ENCODE data around the gene FER. TPM values are rescaled to one million over a fixed set of nuclear protein-coding genes. Genes with fewer than 3 reads are reported as not detected.

The FER gene
- total RNA-seq, 1 donor, result 36.6 TPM

DNA sequence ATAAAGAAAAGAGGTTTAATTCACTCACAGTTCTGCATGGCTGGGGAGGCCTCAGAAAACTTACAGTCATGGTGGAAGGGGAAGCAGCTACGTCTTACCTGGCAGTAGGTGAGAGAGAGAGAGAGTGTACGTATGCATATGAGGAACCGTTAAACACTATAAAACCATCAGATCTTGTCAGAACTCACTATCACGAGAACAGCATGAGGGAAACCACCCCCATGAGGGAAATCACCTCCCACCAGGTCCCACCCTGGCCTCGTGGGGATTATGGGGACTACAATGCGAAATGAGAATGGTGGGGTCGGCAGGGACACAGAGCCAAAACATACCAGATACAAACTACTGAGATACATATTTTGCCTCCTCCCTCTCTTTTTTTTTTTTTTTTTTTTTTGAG, 10.8 kb upstream of the FER start:
- H4K20me1 ChIP-seq (ENCODE audit: insufficient read depth, low read length), result no peaks in the 10 kb centered on the region
- H3K79me2 ChIP-seq (ENCODE audit: insufficient read depth, low read length), result no peaks in the 10 kb centered on the region
- no peaks in the 10 kb centered on the region for H3K9me3 ChIP-seq (ENCODE audit: low read depth, low read length)
- no peak overlapping the region for H3K4me3 ChIP-seq (ENCODE audit: insufficient read depth, low read length)
- TF ChIP-seq, protein P1, sequence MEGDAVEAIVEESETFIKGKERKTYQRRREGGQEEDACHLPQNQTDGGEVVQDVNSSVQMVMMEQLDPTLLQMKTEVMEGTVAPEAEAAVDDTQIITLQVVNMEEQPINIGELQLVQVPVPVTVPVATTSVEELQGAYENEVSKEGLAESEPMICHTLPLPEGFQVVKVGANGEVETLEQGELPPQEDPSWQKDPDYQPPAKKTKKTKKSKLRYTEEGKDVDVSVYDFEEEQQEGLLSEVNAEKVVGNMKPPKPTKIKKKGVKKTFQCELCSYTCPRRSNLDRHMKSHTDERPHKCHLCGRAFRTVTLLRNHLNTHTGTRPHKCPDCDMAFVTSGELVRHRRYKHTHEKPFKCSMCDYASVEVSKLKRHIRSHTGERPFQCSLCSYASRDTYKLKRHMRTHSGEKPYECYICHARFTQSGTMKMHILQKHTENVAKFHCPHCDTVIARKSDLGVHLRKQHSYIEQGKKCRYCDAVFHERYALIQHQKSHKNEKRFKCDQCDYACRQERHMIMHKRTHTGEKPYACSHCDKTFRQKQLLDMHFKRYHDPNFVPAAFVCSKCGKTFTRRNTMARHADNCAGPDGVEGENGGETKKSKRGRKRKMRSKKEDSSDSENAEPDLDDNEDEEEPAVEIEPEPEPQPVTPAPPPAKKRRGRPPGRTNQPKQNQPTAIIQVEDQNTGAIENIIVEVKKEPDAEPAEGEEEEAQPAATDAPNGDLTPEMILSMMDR (IDR thresholded peaks at IDR 0.05; ENCODE audit: extremely low read depth, low read depth, low read length), result no peak
- H3K27me3 ChIP-seq (ENCODE audit: insufficient read depth, low read length), result no peaks in the 10 kb centered on the region
- DNase-seq (ENCODE audit: insufficient read length, low spot score, missing footprints), result no peak
- H2AFZ ChIP-seq (ENCODE audit: low read length), result no peak overlapping the region
- H3K4me2 ChIP-seq (ENCODE audit: insufficient read depth, low read length), result no peak overlapping the region
- H3K27ac ChIP-seq (ENCODE audit: low read depth, low read length), result no peak overlapping the region
- no peaks in the 10 kb centered on the region for H3K4me1 ChIP-seq (ENCODE audit: insufficient read depth, low read length)
- no peaks in the 10 kb centered on the region for H3K36me3 ChIP-seq (ENCODE audit: insufficient read depth, low read length)

- H3K36me3 ChIP-seq (ENCODE audit: insufficient read depth, low read length), result no peaks in the 10 kb centered on the region
- no peaks in the 10 kb centered on the region for H3K9me3 ChIP-seq (ENCODE audit: low read depth, low read length)
- H3K27me3 ChIP-seq (ENCODE audit: insufficient read depth, low read length), result no peaks in the 10 kb centered on the region
- TF ChIP-seq, protein P1 (IDR thresholded peaks at IDR 0.05; ENCODE audit: extremely low read depth, low read depth, low read length), result no peak
- H3K79me2 ChIP-seq (ENCODE audit: insufficient read depth, low read length), result no peaks in the 10 kb centered on the region
- no peaks in the 10 kb centered on the region for H4K20me1 ChIP-seq (ENCODE audit: insufficient read depth, low read length)
- DNase-seq (ENCODE audit: insufficient read length, low spot score, missing footprints), result no peak
- H3K4me1 ChIP-seq (ENCODE audit: insufficient read depth, low read length), result no peaks in the 10 kb centered on the region
- H3K4me2 ChIP-seq (ENCODE audit: insufficient read depth, low read length), result no peak overlapping the region
- H3K4me3 ChIP-seq (ENCODE audit: insufficient read depth, low read length), result no peak overlapping the region
- no peak overlapping the region for H3K27ac ChIP-seq (ENCODE audit: low read depth, low read length)
- H2AFZ ChIP-seq (ENCODE audit: low read length), result no peak overlapping the region
Observed at GRCh38 chr5:108739376-108739775, 8.3 kb upstream of the FER start.

GRCh38 chr5:108739906-108740305, 7.8 kb upstream of the FER start:
- DNase-seq (ENCODE audit: insufficient read length, low spot score, missing footprints), result no peak
- Histone ChIP-seq H3K9me3 (ENCODE audit: low read depth, low read length) (no peaks in the 10 kb centered on the region), H3K27me3 (ENCODE audit: insufficient read depth, low read length) (no peaks in the 10 kb centered on the region), H3K79me2 (ENCODE audit: insufficient read depth, low read length) (no peaks in the 10 kb centered on the region), H3K4me2 (ENCODE audit: insufficient read depth, low read length) (no peak overlapping the region), H3K36me3 (ENCODE audit: insufficient read depth, low read length) (no peaks in the 10 kb centered on the region), H2AFZ (ENCODE audit: low read length) (no peak overlapping the region), H3K4me1 (ENCODE audit: insufficient read depth, low read length) (no peaks in the 10 kb centered on the region), H4K20me1 (ENCODE audit: insufficient read depth, low read length) (no peaks in the 10 kb centered on the region), H3K27ac (ENCODE audit: low read depth, low read length) (no peak overlapping the region), H3K4me3 (ENCODE audit: insufficient read depth, low read length) (no peak overlapping the region)
- TF ChIP-seq, protein P1 (IDR thresholded peaks at IDR 0.05; ENCODE audit: extremely low read depth, low read depth, low read length), result no peak

DNA sequence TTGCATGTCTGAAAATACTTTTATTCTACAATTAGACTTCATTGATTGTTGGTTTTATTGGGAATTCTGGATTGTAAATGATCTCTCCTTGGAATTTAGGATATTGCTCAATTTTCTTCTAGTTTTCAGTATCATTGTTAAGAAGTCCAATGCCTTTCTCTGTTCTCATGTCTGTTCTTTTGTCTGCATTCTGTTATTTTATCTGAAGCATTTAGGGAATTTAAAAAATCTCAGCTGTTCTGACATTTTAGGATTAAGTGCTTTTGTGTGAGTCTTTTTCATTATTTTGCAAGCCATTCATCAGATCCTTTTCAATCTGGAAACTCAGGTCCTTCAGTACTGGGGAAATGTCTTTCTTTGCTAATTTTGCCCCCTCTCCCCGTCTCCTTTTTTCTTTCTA, 4.4 kb upstream of the FER start:
- H3K4me3 ChIP-seq (ENCODE audit: insufficient read depth, low read length), result no peak overlapping the region
- H3K4me1 ChIP-seq (ENCODE audit: insufficient read depth, low read length), result no peaks in the 10 kb centered on the region
- TF ChIP-seq, protein P1 (IDR thresholded peaks at IDR 0.05; ENCODE audit: extremely low read depth, low read depth, low read length), result no peak
- peak overlapping the region; percentile 43 for H2AFZ ChIP-seq (ENCODE audit: low read length)
- no peaks in the 10 kb centered on the region for H3K79me2 ChIP-seq (ENCODE audit: insufficient read depth, low read length)
- no peaks in the 10 kb centered on the region for H3K9me3 ChIP-seq (ENCODE audit: low read depth, low read length)
- H3K27me3 ChIP-seq (ENCODE audit: insufficient read depth, low read length), result no peaks in the 10 kb centered on the region
- no peak for DNase-seq (ENCODE audit: insufficient read length, low spot score, missing footprints)
- H3K4me2 ChIP-seq (ENCODE audit: insufficient read depth, low read length), result no peak overlapping the region
- H3K36me3 ChIP-seq (ENCODE audit: insufficient read depth, low read length), result no peaks in the 10 kb centered on the region
- no peaks in the 10 kb centered on the region for H4K20me1 ChIP-seq (ENCODE audit: insufficient read depth, low read length)
- no peak overlapping the region for H3K27ac ChIP-seq (ENCODE audit: low read depth, low read length)
